MM.1S (cell line): Measurements from ENCODE around the gene SEC61B.

Experiments
- CTCF ChIP-seq: fragments of 300-600 bp; sonication (generic); IDR thresholded peaks from 2 replicates; pipeline ENCODE4 v1.5.1; 2016; ENCODE audit warnings: antibody characterized with exemption, low read length, mixed read lengths
- EZH2phosphoT487 ChIP-seq: fragments of 300-600 bp; sonication (generic); IDR thresholded peaks from 2 replicates; pipeline ENCODE4 v1.6.1; 2018; ENCODE audit warnings: antibody characterized with exemption, low read length

- TF ChIP-seq CTCF (no peak), EZH2phosphoT487 (no peak)
Measured at GRCh38 chr9:99173570-99174504, 48.2 kb upstream of the SEC61B start.
